H1 (cell line): ENCODE data around the gene GRIK2. TPM values are rescaled to one million over a fixed set of nuclear protein-coding genes. Genes with fewer than 3 reads are reported as not detected.

ENCODE experiments used
- CTCF ChIA-PET: fragments of 300-600 bp; sonication (Branson Sonifier 250); formaldehyde crosslinking; loops from one replicate; lab custom pipeline; 2021; ENCODE audit not compliant: partially characterized antibody; lab: Charles Lee
- POLR2A ChIA-PET: fragments of 300-600 bp; sonication (Branson Sonifier 250); formaldehyde crosslinking; loops from one replicate; lab custom pipeline; 2021; ENCODE audit warnings: inconsistent platforms; ENCODE audit not compliant: partially characterized antibody; lab: Charles Lee
- DNase-seq, 2 experiments: peaks; one replicate each; pipeline versions ENCODE4 v3.0.0 to v3.0.0-alpha.2; 2010 to 2022; ENCODE audit warnings: low spot score in 2 of 2, low read depth in 1 of 2, mixed read lengths in 1 of 2
- FAIRE-seq: peaks from 2 replicates; lab custom pipeline; 2011; peaks lifted over from hg19 to GRCh38; lab: Jason Lieb, UNC
- H2AFZ ChIP-seq: 2 replicates; pipeline ENCODE4 v1.8.1; 2012; ENCODE audit warnings: low read length, inconsistent platforms
- H2AK5ac ChIP-seq: 2 replicates; pipeline ENCODE4 v1.6.1; 2013; ENCODE audit warnings: low read depth, low read length
- H2BK120ac ChIP-seq: replicated peaks from 2 replicates; pipeline ENCODE3; 2013; ENCODE audit warnings: low read depth, low read length, inconsistent platforms
- H2BK12ac ChIP-seq: 2 replicates; pipeline ENCODE4 v1.6.1; 2013; ENCODE audit warnings: low read depth, low read length
- H2BK15ac ChIP-seq: 2 replicates; pipeline ENCODE4 v1.6.1; 2013; ENCODE audit warnings: low read length
- H2BK20ac ChIP-seq: 2 replicates; pipeline ENCODE4 v1.6.1; 2013; ENCODE audit warnings: low read length
- H2BK5ac ChIP-seq: 2 replicates; pipeline ENCODE4 v1.6.1; 2013; ENCODE audit warnings: low read depth, low read length
- H3K14ac ChIP-seq: 2 replicates; pipeline ENCODE4 v1.6.1; 2013; ENCODE audit warnings: inconsistent platforms; ENCODE audit not compliant: insufficient read length
- H3K18ac ChIP-seq: 2 replicates; pipeline ENCODE4 v1.6.1; 2013; ENCODE audit warnings: low read length; ENCODE audit errors: extremely low read depth
- H3K23ac ChIP-seq: 2 replicates; pipeline ENCODE4 v1.6.1; 2013; ENCODE audit warnings: inconsistent platforms; ENCODE audit not compliant: insufficient read length
- H3K23me2 ChIP-seq: 2 replicates; pipeline ENCODE4 v1.6.1; 2013; ENCODE audit warnings: low read depth, low read length
- H3K27ac ChIP-seq: 2 replicates; pipeline ENCODE4 v1.6.1; 2011; ENCODE audit warnings: low read depth, low read length, inconsistent platforms
- H3K27me3 ChIP-seq, 4 experiments: replicated peaks in 1 of 4; 1 replicate in 1 of 4; 2 replicates in 3 of 4; pipeline versions ENCODE4 v1.6.1 to v1.8.1; 2011 to 2013; ENCODE audit warnings: low read length in 3 of 4, mild to moderate bottlenecking in 3 of 4, inconsistent platforms in 2 of 4, mixed read lengths in 2 of 4, moderate library complexity in 1 of 4; ENCODE audit not compliant: control insufficient read depth in 3 of 4, insufficient read depth in 3 of 4; ENCODE audit errors: extremely low read depth in 1 of 4
- H3K36me3 ChIP-seq, 4 experiments: 2 replicates each; pipeline versions ENCODE4 v1.6.1 to v1.8.1; 2011 to 2013; ENCODE audit warnings: mild to moderate bottlenecking in 4 of 4, low read length in 3 of 4, moderate library complexity in 2 of 4, control low read depth in 1 of 4, inconsistent platforms in 1 of 4; ENCODE audit not compliant: insufficient read depth in 4 of 4, control insufficient read depth in 2 of 4
- H3K4ac ChIP-seq: replicated peaks from 2 replicates; pipeline ENCODE3; 2013; ENCODE audit warnings: low read length, low read depth, mixed read lengths, inconsistent platforms; ENCODE audit not compliant: insufficient read length
- H3K4me1 ChIP-seq, 4 experiments: replicated peaks in 1 of 4; 1 replicate in 1 of 4; 2 replicates in 3 of 4; pipeline versions ENCODE4 v1.6.1 to v1.8.1; 2011 to 2013; ENCODE audit warnings: low read length in 3 of 4, inconsistent platforms in 2 of 4, mixed read lengths in 1 of 4; ENCODE audit not compliant: insufficient read depth in 4 of 4, control insufficient read depth in 3 of 4
- H3K4me2 ChIP-seq, 2 experiments: 2 replicates each; pipeline versions ENCODE4 v1.6.1 to v1.8.1; 2011 to 2013; ENCODE audit warnings: low read depth in 2 of 2, low read length in 2 of 2, control low read depth in 1 of 2, inconsistent platforms in 1 of 2, mild to moderate bottlenecking in 1 of 2; ENCODE audit not compliant: insufficient read depth in 1 of 2
- H3K4me3 ChIP-seq, 4 experiments: fragments of 200-600, 300-600 bp in 1 of 4; sonication (generic), shearing (Covaris generic), sonication (Bioruptor Twin) in 1 of 4; 2 replicates each; pipeline versions ENCODE4 v1.5.1 to v1.8.1; 2011 to 2016; ENCODE audit warnings: low read length in 4 of 4, low read depth in 3 of 4, control low read depth in 2 of 4, inconsistent platforms in 2 of 4, mild to moderate bottlenecking in 2 of 4, mixed read lengths in 1 of 4, moderate library complexity in 1 of 4; ENCODE audit not compliant: insufficient read depth in 2 of 4; ENCODE audit errors: extremely low read depth in 1 of 4
- H3K56ac ChIP-seq: replicated peaks from 2 replicates; pipeline ENCODE3; 2013; ENCODE audit warnings: low read depth, mild to moderate bottlenecking, mixed read lengths, low read length, inconsistent platforms; ENCODE audit not compliant: insufficient read length
- H3K79me1 ChIP-seq: 2 replicates; pipeline ENCODE4 v1.6.1; 2013; ENCODE audit warnings: low read depth, low read length, control low read depth
- H3K79me2 ChIP-seq, 2 experiments: 2 replicates each; pipeline versions ENCODE4 v1.6.1 to v1.8.1; 2012 to 2013; ENCODE audit warnings: low read length in 2 of 2, mild to moderate bottlenecking in 2 of 2, inconsistent platforms in 1 of 2; ENCODE audit not compliant: insufficient read depth in 2 of 2, control insufficient read depth in 1 of 2
- H3K9ac ChIP-seq, 4 experiments: replicated peaks in 1 of 4; 1 replicate in 1 of 4; 2 replicates in 3 of 4; pipeline versions ENCODE4 v1.6.1 to v1.8.1; 2011 to 2013; ENCODE audit warnings: low read depth in 3 of 4, low read length in 3 of 4, control low read depth in 2 of 4, mild to moderate bottlenecking in 2 of 4, moderate library complexity in 2 of 4, inconsistent platforms in 1 of 4; ENCODE audit errors: extremely low read depth in 1 of 4
- H3K9me3 ChIP-seq, 2 experiments: 2 replicates each; pipeline versions ENCODE4 v1.6.1 to v1.8.1; 2012 to 2013; ENCODE audit warnings: mild to moderate bottlenecking in 2 of 2, moderate library complexity in 2 of 2, control low read depth in 1 of 2, inconsistent platforms in 1 of 2, low read depth in 1 of 2, low read length in 1 of 2, mixed read lengths in 1 of 2; ENCODE audit not compliant: insufficient read depth in 2 of 2
- H4K20me1 ChIP-seq, 2 experiments: replicated peaks in 1 of 2; 2 replicates each; pipeline versions ENCODE3 to v1.8.1; 2011 to 2013; ENCODE audit warnings: inconsistent platforms in 2 of 2, low read length in 2 of 2, mild to moderate bottlenecking in 1 of 2; ENCODE audit not compliant: insufficient read depth in 2 of 2, control insufficient read depth in 1 of 2
- H4K5ac ChIP-seq: 2 replicates; pipeline ENCODE4 v1.6.1; 2013; ENCODE audit warnings: low read length, low read depth, mixed read lengths, inconsistent platforms; ENCODE audit not compliant: insufficient read length
- H4K8ac ChIP-seq: 2 replicates; pipeline ENCODE4 v1.8.0; 2013; ENCODE audit warnings: mild to moderate bottlenecking, moderate library complexity, low read length, inconsistent platforms; ENCODE audit not compliant: insufficient read depth; ENCODE audit errors: extremely low read depth
- H4K91ac ChIP-seq: replicated peaks from 2 replicates; pipeline ENCODE3; 2013; ENCODE audit warnings: low read length, mixed read lengths, inconsistent platforms; ENCODE audit not compliant: insufficient read length
- CBX5 ChIP-seq: fragments of 300-800, 300-1000 bp; sonication (generic); IDR thresholded peaks from 2 replicates; pipeline ENCODE4 v1.7.1; 2016; ENCODE audit warnings: antibody characterized with exemption, low read length, low read depth
- CEBPB ChIP-seq: IDR thresholded peaks from 2 replicates; pipeline ENCODE4 v1.6.1; 2012; ENCODE audit warnings: low read depth, low read length
- CTBP2 ChIP-seq: IDR thresholded peaks from 2 replicates; pipeline ENCODE4 v1.7.0; 2011; ENCODE audit warnings: borderline replicate concordance, mild to moderate bottlenecking, moderate library complexity, mixed read lengths, low read length; ENCODE audit not compliant: insufficient read depth, insufficient read length
- HDAC2 ChIP-seq, 2 experiments: fragments of 300-600 bp in 1 of 2; sonication (generic) in 1 of 2; IDR thresholded peaks; 2 replicates each; pipeline ENCODE4 v1.6.1; 2011 to 2012; ENCODE audit warnings: low read depth in 2 of 2, low read length in 2 of 2, mild to moderate bottlenecking in 2 of 2, moderate library complexity in 2 of 2, borderline replicate concordance in 1 of 2, inconsistent platforms in 1 of 2
- HDAC6 ChIP-seq: IDR thresholded peaks from one replicate; pipeline ENCODE4 v1.7.1; 2012; ENCODE audit warnings: low read depth, mild to moderate bottlenecking, inconsistent platforms, low read length, moderate library complexity
- JUND ChIP-seq: IDR thresholded peaks from 2 replicates; pipeline ENCODE4 v1.6.1; 2011; ENCODE audit warnings: mild to moderate bottlenecking, improper control_type of control experiment, low read length
- KDM1A ChIP-seq: fragments of 200-600, 300-600 bp; sonication (generic); IDR thresholded peaks from 2 replicates; pipeline ENCODE4 v1.7.1; 2016; ENCODE audit warnings: mild to moderate bottlenecking, low read length, borderline replicate concordance
- POLR2A ChIP-seq, 2 experiments: IDR thresholded peaks; 1 replicate in 1 of 2; 2 replicates in 1 of 2; pipeline ENCODE4 v1.6.1; 2011; ENCODE audit warnings: low read depth in 2 of 2, low read length in 2 of 2, mild to moderate bottlenecking in 2 of 2; ENCODE audit errors: control extremely low read depth in 1 of 2
- RBBP5 ChIP-seq: IDR thresholded peaks from 2 replicates; pipeline ENCODE4 v1.7.1; 2012; ENCODE audit warnings: low read depth, mild to moderate bottlenecking, inconsistent platforms, low read length, moderate library complexity, borderline replicate concordance
- SIN3A ChIP-seq, 2 experiments: IDR thresholded peaks in 1 of 2; conservative IDR thresholded peaks in 1 of 2; 2 replicates each; pipeline ENCODE4 v1.6.1; 2011 to 2012; ENCODE audit warnings: low read length in 2 of 2, improper control_type of control experiment in 1 of 2, low read depth in 1 of 2, mild to moderate bottlenecking in 1 of 2
- SUZ12 ChIP-seq: fragments of 200-600 bp; sonication (generic); IDR thresholded peaks from 2 replicates; pipeline ENCODE4 v1.6.1; 2012; ENCODE audit warnings: mild to moderate bottlenecking, inconsistent platforms, low read length, moderate library complexity, mixed read lengths
- YY1 ChIP-seq: IDR thresholded peaks from 2 replicates; pipeline ENCODE4 v1.6.1; 2011; ENCODE audit warnings: low read depth, mild to moderate bottlenecking, low read length
- WGBS, 2 experiments: shearing (Covaris generic) in 1 of 2; methylation state at CpG; one replicate each; pipeline versions ENCODE4 v1.1.6 to v1.1.7; 2013 to 2015; ENCODE audit warnings: low lambda C conversion rate in 2 of 2, mixed read lengths in 2 of 2, inconsistent platforms in 1 of 2, low coverage in 1 of 2, missing lambda C conversion rate in 1 of 2; ENCODE audit not compliant: insufficient replicate concordance in 2 of 2, insufficient coverage in 1 of 2, insufficient read length in 1 of 2; ENCODE audit errors: extremely low coverage in 1 of 2, missing lambda C conversion rate in 1 of 2; 5-methylcytosine and 5-hydroxymethylcytosine counted together
- polyA plus RNA-seq, 7 experiments: library from polyadenylated mRNA; depleted of rRNA in 3 of 7; stranded (reverse) in 5 of 7; unstranded in 2 of 7; fragments of >200 nt in 5 of 7; fragments of 200-250 nt in 2 of 7; gene quantifications; 1 replicate in 5 of 7; 2 replicates in 1 of 7; 4 replicates in 1 of 7; pipeline versions ENCODE4 v1.2.1 to v1.2.3, GENCODE V29; 2011 to 2013; ENCODE audit warnings: missing spikeins in 2 of 7, mixed read lengths in 2 of 7
- total RNA-seq: library from RNA; stranded (reverse); fragmentation: NEBNext Ultra II Directional; extraction: Animal tissue kit (Norgen Biotek cat#: 25700); gene quantifications from 2 replicates; pipeline ENCODE4 v1.2.1, GENCODE V29; 2021

GRIK2 gene
- total and polyA plus RNA-seq, 2 of the 8 experiments (the other 6 are each of a cell fraction or from before 2014, with no cell fraction given) = 1.8 to 2.2 TPM

DNA sequence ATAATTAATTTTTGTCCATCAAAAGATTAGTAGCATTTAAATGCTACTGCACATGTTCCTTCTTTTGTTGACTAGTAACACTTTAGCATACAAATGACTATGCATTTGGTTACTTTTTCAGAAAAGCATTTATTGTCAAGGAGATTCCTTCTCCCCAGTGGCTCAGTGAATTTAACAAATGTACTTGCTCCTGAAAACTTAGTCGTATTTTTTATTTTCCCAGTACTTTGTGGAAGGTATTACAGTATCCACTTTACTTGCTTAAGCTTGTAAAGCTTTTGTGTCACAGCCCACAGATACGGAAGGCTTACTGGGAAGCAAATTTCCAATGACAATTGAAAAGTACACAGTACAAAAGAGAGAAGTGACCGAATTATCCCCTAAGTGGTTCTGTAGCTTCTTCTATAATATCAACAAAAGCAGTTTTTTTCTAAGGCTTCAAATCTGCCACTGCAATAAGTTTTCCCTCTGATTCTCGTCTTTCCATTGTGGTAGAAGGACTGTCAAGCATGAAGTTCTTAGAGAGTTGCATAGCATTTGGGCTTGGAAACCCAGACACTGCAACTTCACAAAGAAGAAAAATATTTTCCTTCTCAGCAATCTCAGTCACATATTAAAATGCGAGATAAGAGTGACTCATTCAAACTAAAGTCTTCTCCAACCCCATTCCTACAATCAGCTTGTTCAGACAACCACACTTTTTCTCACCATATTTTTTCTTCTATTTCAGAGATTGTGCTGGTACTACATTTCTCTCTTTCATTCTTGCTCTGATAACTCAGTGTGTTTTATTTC is 431.2 kb downstream of the GRIK2 start:
- Histone ChIP-seq H2BK5ac (no peak overlapping the region), H4K20me1 (no peaks in the 10 kb centered on the region), H3K14ac (no peak overlapping the region), H4K5ac (no peak overlapping the region), H3K4me2 (no peak overlapping the region; a peak in 1 of 4 replicates), H3K18ac (no peak overlapping the region), H4K91ac (no peak overlapping the region), H3K79me1 (no peaks in the 10 kb centered on the region), H3K4ac (no peak overlapping the region), H3K4me3 (0 out of 8 replicates have a peak overlapping the region, but pooled peaks of 1 of the 4 experiments have one; percentile 12), H3K56ac (no peak overlapping the region), H2AK5ac (no peak overlapping the region), H2BK15ac (no peak overlapping the region), H2AFZ (peak overlapping the region; percentile 55; the same call in 1 of the 2 replicates), H3K79me2 (no peaks in the 10 kb centered on the region), H3K9ac (no peak overlapping the region), H3K36me3 (no peaks in the 10 kb centered on the region), H3K27me3 (no peaks in the 10 kb centered on the region), H2BK120ac (no peak overlapping the region), H3K4me1 (peaks cover 0 to 7% (median 1%) of the 10 kb centered on the region in 4 experiments; a peak in 2 of 7 replicates), H3K9me3 (no peaks in the 10 kb centered on the region; a peak in 2 of 4 replicates), H2BK20ac (no peak overlapping the region), H3K23me2 (no peaks in the 10 kb centered on the region; the same call in 1 of the 2 replicates), H3K23ac (no peak overlapping the region), H4K8ac (no peak overlapping the region), H3K27ac (no peak overlapping the region), H2BK12ac (no peak overlapping the region)
- FAIRE-seq (no peak), DNase-seq (no peak)
- ChIA-PET POLR2A (no interaction called here), CTCF (no interaction called here)
- WGBS, 2 experiments = 71% methylated on average over 5 of the region's 5 CpGs; no CpG with 5 or more reads in 1 of the 2 experiments
- TF ChIP-seq SUZ12 (no peak), CEBPB (no peak), SIN3A (conservative IDR thresholded peaks at IDR 0.05 in 1 of 2, IDR thresholded peaks at IDR 0.05 in 1 of 2; ENCODE audit: low read depth in 1 of 2, low read length in 2 of 2) (no peak), RBBP5 (no peak), JUND (no peak), KDM1A (no peak), CBX5 (no peak), CTBP2 (no peak), HDAC6 (no peak), POLR2A (IDR thresholded peaks at IDR 0.05; ENCODE audit: control extremely low read depth in 1 of 2, low read depth in 2 of 2, low read length in 2 of 2) (no peak), HDAC2 (IDR thresholded peaks at IDR 0.05; ENCODE audit: borderline replicate concordance in 1 of 2, low read depth in 2 of 2, low read length in 2 of 2) (no peak), YY1 (no peak)
